Type B pancreatic cell (in vitro differentiated cells): ENCODE data around the gene C1orf146. TPM values are rescaled to one million over a fixed set of nuclear protein-coding genes. Genes with fewer than 3 reads are reported as not detected.

ENCODE experiments used
- DNase-seq: peaks from one replicate; pipeline ENCODE4 v3.0.0; 2021; ENCODE audit warnings: mixed read lengths; ENCODE audit not compliant: unreplicated experiment; ENCODE audit errors: extremely low spot score
- H3K27ac Mint-ChIP-seq: 2 replicates; pipeline ENCODE4 v1.8.0; 2021; ENCODE audit warnings: mild to moderate bottlenecking, mixed read lengths
- H3K27me3 Mint-ChIP-seq: 2 replicates; pipeline ENCODE4 v1.8.0; 2021; ENCODE audit warnings: mixed read lengths
- H3K36me3 Mint-ChIP-seq: 2 replicates; pipeline ENCODE4 v1.8.0; 2021; ENCODE audit warnings: mixed read lengths
- H3K4me1 Mint-ChIP-seq: one replicate; pipeline ENCODE4 v1.8.0; 2021; ENCODE audit warnings: mixed read lengths; ENCODE audit not compliant: unreplicated experiment
- H3K4me3 Mint-ChIP-seq: 2 replicates; pipeline ENCODE4 v1.8.0; 2021; ENCODE audit warnings: mild to moderate bottlenecking, mixed read lengths
- H3K9me3 Mint-ChIP-seq: 2 replicates; pipeline ENCODE4 v1.8.0; 2021; ENCODE audit warnings: mixed read lengths
- CTCF ChIP-seq: fragments of 200-600 bp; sonication (generic); conservative IDR thresholded peaks from 2 replicates; pipeline ENCODE4 v1.5.0; 2021; ENCODE audit warnings: antibody characterized with exemption, mild to moderate bottlenecking
- total RNA-seq: library from RNA; stranded (reverse); gene quantifications from 2 replicates; pipeline ENCODE4 v1.2.1, GENCODE V29; 2021; ENCODE audit warnings: low replicate concordance

The C1orf146 gene
- total RNA-seq, 1 donor from 2014 or later = not detected

- no peaks in the 10 kb centered on the region for H3K36me3 Mint-ChIP-seq
- H3K4me1 Mint-ChIP-seq = no peaks in the 10 kb centered on the region
- no peak overlapping the region for H3K27ac Mint-ChIP-seq
- no peak overlapping the region for H3K4me3 Mint-ChIP-seq
- no peak for DNase-seq
- no peaks in the 10 kb centered on the region for H3K9me3 Mint-ChIP-seq
- no peaks in the 10 kb centered on the region for H3K27me3 Mint-ChIP-seq
- TF ChIP-seq CTCF = no peak
Measured at GRCh38 chr1:92203105-92203504, 14.6 kb upstream of the C1orf146 start.

GRCh38 chr1:92210701-92211100 is 7.0 kb upstream of the C1orf146 start:
- no peaks in the 10 kb centered on the region for H3K27me3 Mint-ChIP-seq
- H3K9me3 Mint-ChIP-seq = no peaks in the 10 kb centered on the region
- no peak for DNase-seq
- no peak overlapping the region for H3K27ac Mint-ChIP-seq
- H3K36me3 Mint-ChIP-seq = no peaks in the 10 kb centered on the region
- no peak for TF ChIP-seq CTCF
- H3K4me1 Mint-ChIP-seq = no peaks in the 10 kb centered on the region
- no peak overlapping the region for H3K4me3 Mint-ChIP-seq

- H3K27ac Mint-ChIP-seq = no peak overlapping the region
- TF ChIP-seq CTCF = no peak
- H3K4me3 Mint-ChIP-seq = no peak overlapping the region
- no peaks in the 10 kb centered on the region for H3K27me3 Mint-ChIP-seq
- no peaks in the 10 kb centered on the region for H3K9me3 Mint-ChIP-seq
- H3K4me1 Mint-ChIP-seq = no peaks in the 10 kb centered on the region
- DNase-seq = no peak
- no peaks in the 10 kb centered on the region for H3K36me3 Mint-ChIP-seq
Measured at GRCh38 chr1:92211166-92211565, 6.5 kb upstream of the C1orf146 start.

- Mint-ChIP-seq H3K4me3 (no peak overlapping the region), H3K27me3 (no peaks in the 10 kb centered on the region), H3K9me3 (no peaks in the 10 kb centered on the region), H3K4me1 (no peaks in the 10 kb centered on the region), H3K36me3 (no peaks in the 10 kb centered on the region), H3K27ac (no peak overlapping the region)
- no peak for TF ChIP-seq CTCF
- DNase-seq = no peak
Measured at GRCh38 chr1:92218559-92218958, 844 bp downstream of the C1orf146 start.

GRCh38 chr1:92219028-92219427 is 1.3 kb downstream of the C1orf146 start:
- no peaks in the 10 kb centered on the region for H3K36me3 Mint-ChIP-seq
- no peaks in the 10 kb centered on the region for H3K4me1 Mint-ChIP-seq
- no peak overlapping the region for H3K4me3 Mint-ChIP-seq
- H3K27me3 Mint-ChIP-seq = no peaks in the 10 kb centered on the region
- H3K9me3 Mint-ChIP-seq = no peaks in the 10 kb centered on the region
- TF ChIP-seq CTCF = no peak
- no peak for DNase-seq
- no peak overlapping the region for H3K27ac Mint-ChIP-seq

- no peak for DNase-seq
- Mint-ChIP-seq H3K4me1 (no peaks in the 10 kb centered on the region), H3K9me3 (no peaks in the 10 kb centered on the region), H3K36me3 (no peaks in the 10 kb centered on the region), H3K27ac (no peak overlapping the region), H3K27me3 (no peaks in the 10 kb centered on the region), H3K4me3 (no peak overlapping the region)
- no peak for TF ChIP-seq CTCF
Measured at GRCh38 chr1:92228401-92228800, 10.7 kb downstream of the C1orf146 start.
